ENCODE results near the gene PCGF3.

- TF ChIP-seq, protein P1, sequence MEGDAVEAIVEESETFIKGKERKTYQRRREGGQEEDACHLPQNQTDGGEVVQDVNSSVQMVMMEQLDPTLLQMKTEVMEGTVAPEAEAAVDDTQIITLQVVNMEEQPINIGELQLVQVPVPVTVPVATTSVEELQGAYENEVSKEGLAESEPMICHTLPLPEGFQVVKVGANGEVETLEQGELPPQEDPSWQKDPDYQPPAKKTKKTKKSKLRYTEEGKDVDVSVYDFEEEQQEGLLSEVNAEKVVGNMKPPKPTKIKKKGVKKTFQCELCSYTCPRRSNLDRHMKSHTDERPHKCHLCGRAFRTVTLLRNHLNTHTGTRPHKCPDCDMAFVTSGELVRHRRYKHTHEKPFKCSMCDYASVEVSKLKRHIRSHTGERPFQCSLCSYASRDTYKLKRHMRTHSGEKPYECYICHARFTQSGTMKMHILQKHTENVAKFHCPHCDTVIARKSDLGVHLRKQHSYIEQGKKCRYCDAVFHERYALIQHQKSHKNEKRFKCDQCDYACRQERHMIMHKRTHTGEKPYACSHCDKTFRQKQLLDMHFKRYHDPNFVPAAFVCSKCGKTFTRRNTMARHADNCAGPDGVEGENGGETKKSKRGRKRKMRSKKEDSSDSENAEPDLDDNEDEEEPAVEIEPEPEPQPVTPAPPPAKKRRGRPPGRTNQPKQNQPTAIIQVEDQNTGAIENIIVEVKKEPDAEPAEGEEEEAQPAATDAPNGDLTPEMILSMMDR (IDR thresholded peaks at IDR 0.05): no peak
- TF ChIP-seq POLR2A (IDR thresholded peaks at IDR 0.05): no peak
These were observed at the start of gene PCGF3 for GRCh38 chr4:705278-706082.

Measured in testis (tissue), 2 donors.